Body of pancreas (tissue), 4 donors: ENCODE results near the gene CTDSPL. TPM values are rescaled to one million over a fixed set of nuclear protein-coding genes. Genes with fewer than 3 reads are reported as not detected.

ENCODE experiments used
- ATAC-seq: fragments of 150-250 bp; one replicate; pipeline ENCODE4 v1.9.1; 2016
- DNase-seq, 4 donors: peaks; one replicate each; pipeline ENCODE4 v3.0.0-alpha.2; 2019
- H3K27ac ChIP-seq, 4 donors: fragments of 200-600 bp; sonication (generic); 1 replicate in 3 of 4; 2 replicates in 1 of 4; pipeline versions ENCODE4 v1.5.1 to v1.6.1; 2016 to 2019; ENCODE audit warnings: mild to moderate bottlenecking in 1 of 4, mixed read lengths in 1 of 4, moderate library complexity in 1 of 4
- H3K27me3 ChIP-seq, 2 donors: fragments of 200-600 bp; sonication (generic); one replicate each; pipeline ENCODE4 v1.6.0; 2016; ENCODE audit warnings: mild to moderate bottlenecking in 1 of 2
- H3K36me3 ChIP-seq, 2 donors: fragments of 200-600 bp; sonication (generic); replicated peaks in 1 of 2; 2 replicates each; pipeline ENCODE4 v1.5.1; 2016; ENCODE audit warnings: low read depth in 2 of 2; ENCODE audit not compliant: insufficient read depth in 1 of 2
- H3K4me1 ChIP-seq: fragments of 200-600 bp; sonication (generic); one replicate; pipeline ENCODE4 v1.6.0; 2016
- H3K4me3 ChIP-seq, 2 donors: fragments of 200-600 bp; sonication (generic); 1 replicate in 1 of 2; 2 replicates in 1 of 2; pipeline ENCODE4 v1.5.1; 2016 to 2019
- H3K9me3 ChIP-seq, 3 donors: fragments of 200-600 bp; sonication (generic); 1 replicate in 2 of 3; 2 replicates in 1 of 3; pipeline ENCODE4 v1.5.1; 2016
- POLR2A ChIP-seq, 3 donors: fragments of 450-650 bp; IDR thresholded peaks; one replicate each; pipeline ENCODE4 v1.6.1; 2016; ENCODE audit warnings: antibody characterized with exemption in 3 of 3, mild to moderate bottlenecking in 2 of 3
- WGBS, 2 donors: methylation state at CpG; one replicate each; pipeline ENCODE4 v1.1.5; 2017; 5-methylcytosine and 5-hydroxymethylcytosine counted together
- intact Hi-C: fragments of 100-400 bp; cut with DNase I; formaldehyde crosslinking; loops from one replicate; pipeline ENCODE4 v1.15.1; 2023
- total RNA-seq, 2 donors: library from RNA; depleted of rRNA; stranded (reverse); fragments of >200 nt; gene quantifications; one replicate each; pipeline ENCODE4 v1.1.0, GENCODE V29; 2016
- TF ChIP-seq, protein P1 (sequence below), 7 experiments: fragments of 450-650 bp in 4 of 7; fragments of 200-600 bp in 3 of 7; sonication (generic) in 3 of 7; IDR thresholded peaks; one replicate each; pipeline ENCODE4 v1.5.1; 2016 to 2019; ENCODE audit warnings: antibody characterized with exemption in 7 of 7

Gene CTDSPL
- total RNA-seq, 2 donors from 2014 or later: 23.6 to 25.4 TPM

DNA sequence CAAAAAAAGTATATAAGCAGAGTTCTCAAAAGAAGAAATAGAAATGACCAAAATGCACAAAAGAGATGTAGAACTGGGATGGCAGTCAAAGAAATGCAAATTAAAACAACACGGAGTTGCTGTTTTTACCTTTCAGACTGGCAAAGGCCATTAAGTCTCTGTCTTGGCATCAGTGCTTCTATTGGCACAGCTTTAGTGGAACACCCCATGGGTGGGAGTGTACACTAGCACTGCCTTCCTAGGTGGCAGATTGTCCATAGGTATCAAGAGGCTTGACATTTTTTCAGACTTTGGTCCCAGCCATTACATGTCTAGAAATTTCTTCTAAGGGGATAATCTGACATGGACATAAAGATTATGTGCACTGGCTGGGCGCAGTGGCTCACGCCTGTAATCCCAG lies 70.8 kb downstream of the CTDSPL start:
- intact Hi-C loops: no loop called here
- WGBS, 2 donors: 79 to 96% methylated on average over 3 of the region's 3 CpGs
- Histone ChIP-seq H3K27me3 (no peaks in the 10 kb centered on the region), H3K36me3 (no peaks in the 10 kb centered on the region), H3K4me3 (no peak overlapping the region), H3K27ac (no peak overlapping the region), H3K9me3 (no peaks in the 10 kb centered on the region), H3K4me1 (peaks cover 31% of the 10 kb centered on the region)
- ATAC-seq (no peak), DNase-seq (no peak)
- TF ChIP-seq, protein P1, sequence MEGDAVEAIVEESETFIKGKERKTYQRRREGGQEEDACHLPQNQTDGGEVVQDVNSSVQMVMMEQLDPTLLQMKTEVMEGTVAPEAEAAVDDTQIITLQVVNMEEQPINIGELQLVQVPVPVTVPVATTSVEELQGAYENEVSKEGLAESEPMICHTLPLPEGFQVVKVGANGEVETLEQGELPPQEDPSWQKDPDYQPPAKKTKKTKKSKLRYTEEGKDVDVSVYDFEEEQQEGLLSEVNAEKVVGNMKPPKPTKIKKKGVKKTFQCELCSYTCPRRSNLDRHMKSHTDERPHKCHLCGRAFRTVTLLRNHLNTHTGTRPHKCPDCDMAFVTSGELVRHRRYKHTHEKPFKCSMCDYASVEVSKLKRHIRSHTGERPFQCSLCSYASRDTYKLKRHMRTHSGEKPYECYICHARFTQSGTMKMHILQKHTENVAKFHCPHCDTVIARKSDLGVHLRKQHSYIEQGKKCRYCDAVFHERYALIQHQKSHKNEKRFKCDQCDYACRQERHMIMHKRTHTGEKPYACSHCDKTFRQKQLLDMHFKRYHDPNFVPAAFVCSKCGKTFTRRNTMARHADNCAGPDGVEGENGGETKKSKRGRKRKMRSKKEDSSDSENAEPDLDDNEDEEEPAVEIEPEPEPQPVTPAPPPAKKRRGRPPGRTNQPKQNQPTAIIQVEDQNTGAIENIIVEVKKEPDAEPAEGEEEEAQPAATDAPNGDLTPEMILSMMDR (IDR thresholded peaks at IDR 0.05): no peak
- no peak for TF ChIP-seq POLR2A (IDR thresholded peaks at IDR 0.05)

DNA sequence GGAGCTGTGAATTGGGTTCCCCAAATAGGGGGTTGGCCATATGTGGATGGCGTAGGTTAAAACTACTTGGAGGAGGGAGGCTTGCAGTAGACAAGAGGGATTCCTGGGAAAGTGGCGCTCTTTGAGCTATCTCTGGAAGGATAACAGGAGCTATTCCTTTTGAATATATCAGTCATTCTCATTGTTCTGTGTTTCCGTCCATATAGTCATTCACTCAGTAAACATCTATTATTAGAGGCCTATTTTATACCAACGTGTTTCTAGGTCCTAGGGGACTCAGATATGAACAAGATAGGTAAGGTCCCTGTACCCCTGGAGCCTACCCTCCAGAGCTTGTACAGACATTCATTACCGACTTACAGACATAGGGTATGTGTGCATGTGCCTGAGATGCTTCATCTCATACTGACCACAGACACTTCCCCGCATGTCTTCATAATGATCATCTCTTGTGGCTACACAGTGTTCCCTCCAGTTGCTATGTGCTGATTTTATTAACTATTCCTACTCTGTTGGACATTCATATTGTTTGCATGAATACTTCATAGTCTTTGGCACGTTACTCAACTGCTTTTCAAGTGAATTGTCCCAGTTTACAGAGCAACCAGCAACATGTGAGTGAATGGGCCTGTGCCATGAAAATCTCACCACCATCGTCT lies 73.1 kb downstream of the CTDSPL start:
- DNase-seq (no peak), ATAC-seq (no peak)
- H3K36me3 ChIP-seq: no peaks in the 10 kb centered on the region
- H3K4me1 ChIP-seq: peaks cover 40% of the 10 kb centered on the region
- H3K4me3 ChIP-seq: no peak overlapping the region
- TF ChIP-seq, protein P1 (IDR thresholded peaks at IDR 0.05): no peak
- no peak for TF ChIP-seq POLR2A (IDR thresholded peaks at IDR 0.05)
- H3K9me3 ChIP-seq: no peaks in the 10 kb centered on the region
- peak overlapping the region in 3 of 4 donors; percentile 47 to 73 (median 69) for H3K27ac ChIP-seq
- WGBS, 2 donors: 58 to 60% methylated on average over 8 of the region's 8 CpGs
- H3K27me3 ChIP-seq: no peaks in the 10 kb centered on the region
- intact Hi-C loops: no loop called here

GRCh38 chr3:37935290-37935668 lies 73.6 kb downstream of the CTDSPL start:
- TF ChIP-seq, protein P1 (IDR thresholded peaks at IDR 0.05): no peak
- TF ChIP-seq POLR2A (IDR thresholded peaks at IDR 0.05): no peak
- peaks cover 40% of the 10 kb centered on the region for H3K4me1 ChIP-seq
- DNase-seq: peak in 1 of 4 donors; percentile 29

DNA sequence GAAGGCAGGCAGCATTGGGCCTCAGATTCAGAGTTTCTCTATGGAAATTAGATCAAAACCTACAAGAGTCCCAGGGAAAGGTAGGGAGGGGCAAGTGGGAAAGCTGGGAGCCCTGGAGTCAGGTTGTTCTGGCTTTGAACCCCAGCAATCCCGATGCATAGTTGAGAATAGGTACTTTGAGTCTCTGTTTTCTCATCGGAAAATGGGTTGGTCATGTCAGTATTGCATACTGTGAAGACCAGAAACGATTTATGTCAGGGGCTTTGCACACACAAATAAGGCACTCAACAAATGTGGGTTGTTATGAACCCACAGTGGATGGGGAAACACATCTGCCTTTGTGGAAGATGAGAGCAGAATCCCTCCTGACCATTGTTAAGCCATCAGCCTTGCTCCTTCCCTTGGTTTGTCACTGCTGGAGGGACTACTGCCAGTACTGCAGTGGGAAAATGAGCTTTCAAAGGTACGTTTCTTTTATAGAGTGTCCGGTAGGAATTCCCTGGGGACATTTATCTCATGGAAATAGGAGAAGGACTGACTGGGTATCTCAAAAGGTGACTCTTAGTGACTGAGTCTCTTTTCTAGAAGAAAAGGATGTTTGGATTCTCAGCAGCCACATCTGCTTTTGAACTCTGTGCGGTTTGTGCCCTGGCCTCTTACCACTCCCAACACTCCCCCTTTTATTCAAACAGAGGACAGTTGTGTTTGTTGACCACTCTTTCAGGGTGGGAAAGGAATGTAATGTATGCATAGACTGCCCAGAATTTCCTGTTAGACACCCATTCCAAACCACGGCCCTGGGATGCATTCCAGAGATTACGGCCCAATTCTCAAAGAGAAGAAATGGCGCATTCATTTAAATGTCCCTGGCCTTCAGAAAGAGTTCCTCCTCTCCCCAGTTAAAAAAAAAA lies 74.3 kb downstream of the CTDSPL start:
- no peaks in the 10 kb centered on the region for H3K9me3 ChIP-seq
- no peaks in the 10 kb centered on the region for H3K27me3 ChIP-seq
- intact Hi-C loops: no loop called here
- DNase-seq: peak in 3 of 4 donors; percentile 21 to 38 (median 35)
- no peaks in the 10 kb centered on the region for H3K36me3 ChIP-seq
- peak; percentile 66 for ATAC-seq
- 57 to 63% methylated on average over 9 of the region's 9 CpGs for WGBS, 2 donors
- H3K4me3 ChIP-seq: no peak overlapping the region
- H3K4me1 ChIP-seq: peaks cover 40% of the 10 kb centered on the region
- H3K27ac ChIP-seq: peak overlapping the region; percentile 47 to 73 (median 67)
- TF ChIP-seq, protein P1 (IDR thresholded peaks at IDR 0.05): no peak
- TF ChIP-seq POLR2A (IDR thresholded peaks at IDR 0.05): no peak

More at GRCh38 chr3:37935290-37935668, 73.6 kb downstream of the CTDSPL start:
- H3K27me3 ChIP-seq: no peaks in the 10 kb centered on the region
- intact Hi-C loops: no loop called here
- peak; percentile 41 for ATAC-seq
- 0 to 3% methylated on average over 1 of the region's 1 CpG for WGBS, 2 donors
- H3K4me3 ChIP-seq: no peak overlapping the region
- H3K36me3 ChIP-seq: no peaks in the 10 kb centered on the region
- no peaks in the 10 kb centered on the region for H3K9me3 ChIP-seq
- peak overlapping the region; percentile 47 to 73 (median 67) for H3K27ac ChIP-seq
